Measurements from ENCODE around the gene POFUT1. TPM values are rescaled to one million over a fixed set of nuclear protein-coding genes. Genes with fewer than 3 reads are reported as not detected.
A peak's percentile ranks its signal among the peaks of the same experiment; 100 is the strongest.

Gene POFUT1
- total and polyA plus RNA-seq, 2 donors: 28.4 to 34.7 TPM

- Histone ChIP-seq H3K27ac (ENCODE audit: low read depth) (peak overlapping the region; percentile 83), H3K4me1 (ENCODE audit: insufficient read depth) (peaks cover 2% of the 10 kb centered on the region), H3K36me3 (ENCODE audit: insufficient read depth) (no peaks in the 10 kb centered on the region), H3K4me3 (ENCODE audit: low read depth, low read length) (peak overlapping the region; percentile 97)
- no peak for DNase-seq (ENCODE audit: extremely low spot score)
- 2% methylated on average over 40 of the region's 40 CpGs for WGBS
Observed at GRCh38 chr20:32206760-32207625, 687 bp upstream of the POFUT1 start.

GRCh38 chr20:32208499-32209154 lies 947 bp downstream of the POFUT1 start:
- H3K4me3 ChIP-seq (ENCODE audit: low read depth, low read length): peak overlapping the region; percentile 97
- no peak overlapping the region for H3K27ac ChIP-seq (ENCODE audit: low read depth)
- peaks cover 2% of the 10 kb centered on the region for H3K4me1 ChIP-seq (ENCODE audit: insufficient read depth)
- DNase-seq (ENCODE audit: extremely low spot score): no peak
- no peaks in the 10 kb centered on the region for H3K36me3 ChIP-seq (ENCODE audit: insufficient read depth)
- 57% methylated on average over 13 of the region's 13 CpGs for WGBS

GRCh38 chr20:32209850-32210605 lies 2.3 kb downstream of the POFUT1 start:
- Histone ChIP-seq H3K36me3 (ENCODE audit: insufficient read depth) (no peaks in the 10 kb centered on the region), H3K4me1 (ENCODE audit: insufficient read depth) (peaks cover 2% of the 10 kb centered on the region), H3K27ac (ENCODE audit: low read depth) (no peak overlapping the region), H3K4me3 (ENCODE audit: low read depth, low read length) (no peak overlapping the region)
- WGBS: 83% methylated on average over 9 of the region's 9 CpGs
- DNase-seq (ENCODE audit: extremely low spot score): no peak

- Histone ChIP-seq H3K4me3 (ENCODE audit: low read depth, low read length) (no peak overlapping the region), H3K4me1 (ENCODE audit: insufficient read depth) (no peaks in the 10 kb centered on the region), H3K36me3 (ENCODE audit: insufficient read depth) (peaks cover 3% of the 10 kb centered on the region), H3K27ac (ENCODE audit: low read depth) (no peak overlapping the region)
- 97% methylated on average over 1 of the region's 1 CpG for WGBS
- DNase-seq (ENCODE audit: extremely low spot score): no peak
Observed at GRCh38 chr20:32213870-32214269, 6.2 kb downstream of the POFUT1 start.

GRCh38 chr20:32215147-32215546 lies 7.5 kb downstream of the POFUT1 start:
- 84% methylated on average over 8 of the region's 8 CpGs for WGBS
- Histone ChIP-seq H3K27ac (ENCODE audit: low read depth) (no peak overlapping the region), H3K36me3 (ENCODE audit: insufficient read depth) (peaks cover 3% of the 10 kb centered on the region), H3K4me3 (ENCODE audit: low read depth, low read length) (no peak overlapping the region), H3K4me1 (ENCODE audit: insufficient read depth) (no peaks in the 10 kb centered on the region)
- DNase-seq (ENCODE audit: extremely low spot score): no peak

- H3K36me3 ChIP-seq (ENCODE audit: insufficient read depth): peaks cover 3% of the 10 kb centered on the region
- 95% methylated on average over 3 of the region's 3 CpGs for WGBS
- no peak overlapping the region for H3K27ac ChIP-seq (ENCODE audit: low read depth)
- H3K4me1 ChIP-seq (ENCODE audit: insufficient read depth): no peaks in the 10 kb centered on the region
- no peak overlapping the region for H3K4me3 ChIP-seq (ENCODE audit: low read depth, low read length)
- no peak for DNase-seq (ENCODE audit: extremely low spot score)
Observed at GRCh38 chr20:32215729-32216128, 8.0 kb downstream of the POFUT1 start.

- H3K27ac ChIP-seq (ENCODE audit: low read depth): no peak overlapping the region
- 84% methylated on average over 13 of the region's 13 CpGs for WGBS
- no peaks in the 10 kb centered on the region for H3K4me1 ChIP-seq (ENCODE audit: insufficient read depth)
- H3K36me3 ChIP-seq (ENCODE audit: insufficient read depth): peaks cover 3% of the 10 kb centered on the region
- no peak overlapping the region for H3K4me3 ChIP-seq (ENCODE audit: low read depth, low read length)
- DNase-seq (ENCODE audit: extremely low spot score): no peak
Observed at GRCh38 chr20:32216179-32217142, 8.8 kb downstream of the POFUT1 start.

GRCh38 chr20:32218156-32218900 lies 10.6 kb downstream of the POFUT1 start:
- DNase-seq (ENCODE audit: extremely low spot score): no peak
- peaks cover 3% of the 10 kb centered on the region for H3K36me3 ChIP-seq (ENCODE audit: insufficient read depth)
- WGBS: 90% methylated on average over 5 of the region's 5 CpGs
- H3K27ac ChIP-seq (ENCODE audit: low read depth): no peak overlapping the region
- no peak overlapping the region for H3K4me3 ChIP-seq (ENCODE audit: low read depth, low read length)
- H3K4me1 ChIP-seq (ENCODE audit: insufficient read depth): no peaks in the 10 kb centered on the region

GRCh38 chr20:32224463-32224862 lies 16.8 kb downstream of the POFUT1 start:
- DNase-seq (ENCODE audit: extremely low spot score): no peak
- Histone ChIP-seq H3K36me3 (ENCODE audit: insufficient read depth) (no peaks in the 10 kb centered on the region), H3K4me3 (ENCODE audit: low read depth, low read length) (no peak overlapping the region), H3K27ac (ENCODE audit: low read depth) (no peak overlapping the region), H3K4me1 (ENCODE audit: insufficient read depth) (no peaks in the 10 kb centered on the region)
- 89% methylated on average over 4 of the region's 4 CpGs for WGBS

- DNase-seq (ENCODE audit: extremely low spot score): no peak
- WGBS: 49% methylated on average over 1 of the region's 1 CpG
- no peak overlapping the region for H3K4me3 ChIP-seq (ENCODE audit: low read depth, low read length)
- H3K4me1 ChIP-seq (ENCODE audit: insufficient read depth): no peaks in the 10 kb centered on the region
- H3K27ac ChIP-seq (ENCODE audit: low read depth): no peak overlapping the region
- no peaks in the 10 kb centered on the region for H3K36me3 ChIP-seq (ENCODE audit: insufficient read depth)
Observed at GRCh38 chr20:32226391-32226790, 18.7 kb downstream of the POFUT1 start.

- Histone ChIP-seq H3K4me3 (ENCODE audit: low read depth, low read length) (no peak overlapping the region), H3K27ac (ENCODE audit: low read depth) (no peak overlapping the region), H3K36me3 (ENCODE audit: insufficient read depth) (no peaks in the 10 kb centered on the region), H3K4me1 (ENCODE audit: insufficient read depth) (no peaks in the 10 kb centered on the region)
- 82% methylated on average over 7 of the region's 7 CpGs for WGBS
- no peak for DNase-seq (ENCODE audit: extremely low spot score)
Observed at GRCh38 chr20:32227306-32227705, 19.6 kb downstream of the POFUT1 start.

Measured in urinary bladder (tissue), 4 donors.